Head of caudate nucleus (tissue), 42 donors: ENCODE measurements around the gene LRRC57.
"Not testable (repeated sequence)": the region's sequence is repeated elsewhere in the genome, so short reads cannot be mapped to it uniquely, and the experiment has no call there.

ENCODE experiments used
- DNase-seq, 42 donors: peaks; one replicate each; pipeline versions ENCODE4 v3.0.0 to v3.0.0-alpha.2; 2020 to 2021; ENCODE audit warnings: mixed read lengths in 7 of 42
- intact Hi-C: fragments of 100-400 bp; cut with DNase I; formaldehyde crosslinking; loops from one replicate; pipeline ENCODE4 v1.15.0; 2022

Gene LRRC57

DNA sequence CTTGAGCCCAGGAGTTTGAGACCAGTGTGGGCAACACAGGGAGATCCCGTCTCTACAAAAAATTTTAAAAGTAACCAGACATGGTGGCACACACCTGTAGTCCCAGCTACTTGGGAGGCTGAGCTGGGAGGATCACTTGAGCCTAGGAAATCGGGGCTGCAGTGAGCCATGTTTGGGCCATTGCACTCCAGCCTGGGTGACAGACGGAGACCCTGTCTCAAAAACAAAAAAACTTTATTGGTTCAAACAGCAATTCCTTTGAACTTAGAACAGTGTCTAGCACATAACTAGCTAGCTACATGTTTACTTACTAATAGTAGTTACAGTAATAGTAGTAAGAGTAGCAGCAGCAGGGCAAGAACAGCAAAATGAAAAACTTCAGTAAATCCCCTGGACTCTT, 10.1 kb upstream of the LRRC57 start:
- no peak for DNase-seq
- intact Hi-C loops: no loop called here

DNA sequence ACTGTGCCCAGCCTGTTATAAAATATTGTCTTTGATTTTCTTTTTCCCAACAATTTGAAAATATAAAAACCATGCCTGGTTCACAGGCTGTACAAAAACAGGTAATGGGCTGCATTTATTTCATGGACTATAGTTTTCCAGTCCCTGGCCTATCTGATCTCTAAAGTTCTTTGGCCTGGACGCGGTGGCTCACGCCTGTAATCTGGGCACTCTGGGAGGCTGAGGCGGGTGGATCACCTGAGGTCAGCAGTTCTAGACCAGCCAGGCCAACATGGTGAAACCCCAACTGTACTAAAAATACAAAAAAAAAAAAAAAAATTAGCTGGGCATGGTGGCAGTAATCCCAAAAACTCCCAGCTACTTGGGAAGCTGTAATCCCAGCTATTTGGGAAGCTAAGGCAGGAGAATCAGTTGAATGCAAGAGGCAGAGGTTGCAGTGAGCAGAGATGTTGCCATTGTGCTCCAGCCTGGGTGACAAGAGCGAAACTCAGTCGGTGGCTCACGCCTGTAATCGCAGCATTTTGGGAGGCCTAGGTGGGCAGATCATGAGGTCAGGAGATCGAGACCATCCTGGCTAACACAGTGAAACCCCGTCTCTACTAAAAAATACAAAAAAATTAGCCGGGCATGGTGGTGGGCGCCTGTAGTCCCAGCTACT, 8.1 kb upstream of the LRRC57 start:
- intact Hi-C loops: not testable (repeated sequence)

DNA sequence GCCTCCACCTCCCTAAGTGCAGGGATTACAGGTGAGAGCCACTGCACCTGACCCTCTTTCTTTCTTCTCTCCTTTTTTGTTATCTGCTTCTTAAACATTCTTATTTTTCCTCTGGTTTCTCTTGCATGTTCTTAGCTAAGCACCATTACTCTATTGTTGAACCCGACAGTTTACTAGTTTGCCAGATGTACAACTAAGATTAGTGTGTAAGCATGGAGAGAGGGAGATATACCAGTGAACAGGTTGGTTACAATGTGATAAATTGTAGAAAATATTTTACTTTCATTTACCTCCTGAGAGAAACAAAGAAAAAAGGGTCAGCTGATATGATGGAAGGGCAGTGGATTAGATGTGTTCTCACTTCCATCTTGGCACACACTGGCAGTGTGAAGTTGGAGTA, 5.0 kb upstream of the LRRC57 start:
- no peak for DNase-seq
- intact Hi-C loops: no loop called here

More for the DNA sequence above, 8.1 kb upstream of the LRRC57 start:
- not testable (repeated sequence) for DNase-seq

DNA sequence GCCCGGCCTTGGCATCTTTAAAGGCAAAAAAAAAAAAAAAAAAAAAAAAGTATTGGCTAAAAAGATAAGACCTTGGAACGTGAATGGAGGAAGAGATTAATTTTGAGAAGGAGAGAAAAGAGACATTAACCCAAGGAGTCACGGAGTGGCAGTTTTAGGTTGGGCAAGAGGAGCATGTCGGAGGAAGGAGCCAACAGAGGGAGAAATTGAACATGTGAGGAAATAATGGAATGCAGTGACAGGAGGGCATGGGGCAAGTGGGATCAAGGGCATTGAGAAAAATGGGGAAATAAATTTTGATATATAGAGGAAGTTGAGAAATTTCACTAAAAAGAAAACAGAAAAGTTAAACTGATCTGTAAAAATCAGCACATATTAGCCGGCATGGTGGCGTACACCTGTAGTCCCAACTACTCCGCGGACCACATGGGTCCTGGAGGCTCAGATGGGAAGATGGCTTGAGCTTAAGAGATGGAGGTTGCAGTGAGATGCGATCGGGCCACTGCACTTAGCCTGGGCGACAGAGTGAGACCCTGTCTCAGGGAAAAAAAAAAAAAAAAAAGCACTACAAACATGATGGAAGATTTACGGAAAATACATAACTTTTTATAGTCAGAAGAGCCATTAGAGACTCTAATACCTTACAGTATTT, 1.3 kb upstream of the LRRC57 start:
- no peak for DNase-seq
- intact Hi-C loops: loop anchor here (10.0 kb wide), 1 partner anchor 55 kb away; the partner anchor contains the start of genes SNAP23 and ZNF106

DNA sequence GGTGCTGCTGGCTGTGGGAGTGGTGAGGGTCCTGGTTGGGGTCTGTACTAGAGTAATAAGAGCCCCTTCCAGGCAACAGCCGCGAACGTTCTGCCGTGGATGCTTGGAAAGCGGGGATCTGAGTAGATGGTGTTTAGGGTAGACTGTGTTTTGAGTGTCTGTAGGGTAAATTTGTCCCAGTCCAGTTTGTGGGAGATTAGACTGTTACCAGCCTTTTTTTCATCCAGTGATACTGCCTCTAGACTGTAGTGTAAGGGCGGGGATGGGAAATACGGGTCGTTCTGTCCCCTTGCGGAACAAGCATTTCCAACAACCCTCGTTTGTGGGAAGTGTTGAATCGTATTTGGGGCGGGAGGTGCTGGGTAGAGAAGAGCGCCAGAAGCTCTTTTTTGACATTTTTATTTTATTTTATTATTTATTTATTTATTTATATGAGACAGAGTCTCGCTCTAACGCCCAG, 469 bp upstream of the LRRC57 start:
- intact Hi-C loops: loop anchor here (10.0 kb wide), 1 partner anchor 54 kb away; the partner anchor contains the start of genes SNAP23 and ZNF106
- peak in 19 of 42 donors; percentile 7 to 59 (median 18) for DNase-seq

DNA sequence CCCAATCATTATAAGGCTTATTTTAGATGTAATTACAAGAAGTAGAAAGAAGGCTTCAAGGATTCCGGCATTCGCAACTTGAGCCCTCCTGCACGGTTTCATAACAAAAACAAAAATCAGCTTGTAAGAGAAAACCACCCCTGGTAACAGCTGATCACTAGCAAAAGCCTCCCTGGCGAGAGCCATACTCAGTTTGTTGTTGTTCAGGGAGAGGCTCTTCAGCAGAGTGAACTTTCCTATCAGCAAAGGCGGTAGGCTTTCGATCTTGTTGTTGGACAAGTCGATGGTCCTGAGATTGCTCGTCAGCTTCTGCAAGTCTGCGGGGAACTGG, 710 bp downstream of the LRRC57 start:
- peak in 1 of 42 donors; percentile 23 for DNase-seq
- intact Hi-C loops: loop anchor here (10.0 kb wide), 1 partner anchor 53 kb away; the partner anchor contains the start of genes SNAP23 and ZNF106

DNA sequence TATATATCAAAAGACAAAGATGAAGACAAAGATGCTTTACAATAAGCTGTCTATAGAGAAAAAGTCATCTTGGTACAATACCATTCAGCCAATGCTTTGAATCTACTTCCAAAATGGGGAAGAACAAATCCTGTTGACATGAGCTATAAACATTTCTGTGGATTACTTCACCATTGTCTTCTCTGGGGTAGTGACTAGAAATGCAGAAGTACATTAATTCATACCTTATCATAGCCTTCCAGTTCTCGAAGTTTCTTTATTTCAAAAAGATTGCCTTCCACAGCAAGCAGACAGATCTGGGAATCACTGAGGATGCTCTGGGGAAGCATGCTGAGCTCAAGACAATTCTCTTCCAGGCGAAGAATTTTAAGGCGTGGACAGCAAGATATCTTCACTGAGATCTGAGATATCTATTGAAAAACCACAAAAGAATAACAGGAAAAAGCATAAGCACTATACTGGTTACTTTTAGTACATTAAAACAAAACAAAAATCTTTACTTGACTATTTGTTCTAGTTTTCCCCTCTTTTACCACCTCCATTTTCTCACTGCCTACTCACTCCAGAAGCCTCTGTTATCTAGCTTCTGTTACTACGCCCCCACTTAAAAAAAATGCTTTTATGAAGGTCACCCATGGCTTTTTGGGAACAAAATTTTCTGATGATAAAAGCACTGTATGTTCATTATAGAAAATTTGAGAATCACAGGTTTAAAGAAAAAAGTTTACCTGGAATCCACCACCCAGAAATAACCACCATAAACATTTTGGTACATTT, 3.6 kb downstream of the LRRC57 start:
- DNase-seq: no peak
- intact Hi-C loops: loop anchor here (10.0 kb wide), 1 partner anchor 50 kb away; the partner anchor contains the start of genes SNAP23 and ZNF106

DNA sequence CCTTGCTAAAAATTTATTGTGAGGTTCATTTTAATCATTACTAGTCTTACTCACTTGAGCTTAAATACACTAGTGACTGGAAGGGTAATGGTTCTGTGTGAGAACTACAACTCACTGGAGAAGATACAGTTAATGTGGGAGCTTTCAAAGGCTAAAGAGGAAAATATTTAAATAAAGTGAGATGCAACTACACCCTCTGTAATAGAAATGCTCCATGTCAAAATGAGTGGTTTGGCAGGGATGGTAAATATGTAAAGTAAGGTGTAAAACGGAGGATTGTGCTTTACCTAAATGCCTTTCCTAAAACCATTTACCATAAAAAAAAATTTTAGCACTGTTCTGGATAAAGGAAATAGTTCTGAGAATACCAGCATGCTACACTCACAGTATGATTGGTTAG, 15.3 kb downstream of the LRRC57 start:
- DNase-seq: no peak
- intact Hi-C loops: no loop called here

DNA sequence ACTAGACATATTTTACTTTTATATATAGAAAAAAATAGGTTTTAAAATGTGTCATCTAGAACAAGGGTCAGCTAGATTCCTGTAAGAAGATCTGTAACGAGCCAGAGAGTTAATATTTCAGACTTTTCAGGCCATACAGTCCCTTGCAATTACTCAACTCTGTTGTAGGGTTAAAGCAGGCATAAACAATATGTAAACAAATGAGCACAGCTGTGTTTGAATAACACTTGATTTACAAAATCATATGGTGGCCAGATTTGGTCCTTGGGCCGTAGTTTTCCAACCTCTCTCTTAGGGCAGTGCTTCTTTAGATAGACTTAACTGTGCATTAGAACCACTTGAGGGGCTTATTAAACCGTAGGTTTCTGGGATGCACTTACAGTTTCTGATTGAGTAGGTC, 19.6 kb downstream of the LRRC57 start:
- intact Hi-C loops: no loop called here
- DNase-seq: no peak

DNA sequence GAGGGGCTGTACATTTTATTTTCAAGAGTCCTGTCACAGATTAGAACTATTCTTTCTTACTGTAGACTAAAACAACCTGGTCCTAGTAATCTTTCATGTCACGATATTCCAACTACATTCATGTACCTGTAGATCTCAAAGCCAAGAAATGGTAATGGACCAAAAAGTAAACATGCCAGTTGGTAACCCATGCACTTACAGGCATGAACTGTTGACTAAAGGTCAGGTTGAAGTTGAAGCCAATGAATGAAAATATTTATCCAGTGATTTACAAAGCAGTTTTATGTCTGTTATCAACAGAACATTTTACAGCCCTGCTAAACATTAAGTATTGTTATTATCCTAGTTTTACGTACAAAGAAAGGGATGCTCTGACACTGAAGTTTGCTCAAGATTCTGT, 25.3 kb downstream of the LRRC57 start:
- DNase-seq: no peak
- intact Hi-C loops: no loop called here

DNA sequence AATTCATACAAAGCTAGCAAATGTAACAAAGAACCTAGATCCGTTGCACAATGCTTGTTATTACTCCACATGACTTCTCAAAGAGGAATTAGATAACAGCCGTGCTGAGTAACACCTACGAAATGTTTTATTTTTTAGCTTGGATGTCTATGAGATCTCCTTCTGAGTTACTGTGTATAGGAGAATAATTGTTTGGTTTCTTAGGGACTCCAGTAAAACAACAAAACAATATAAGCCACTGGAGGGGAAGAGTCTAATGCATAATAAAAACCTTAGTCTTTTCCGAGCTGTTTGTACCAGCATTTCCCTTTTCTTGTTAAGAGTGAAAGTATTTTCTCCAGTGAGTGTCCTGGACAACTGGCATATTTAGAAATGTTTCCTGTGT, 37.6 kb downstream of the LRRC57 start:
- DNase-seq: no peak
- intact Hi-C loops: no loop called here

DNA sequence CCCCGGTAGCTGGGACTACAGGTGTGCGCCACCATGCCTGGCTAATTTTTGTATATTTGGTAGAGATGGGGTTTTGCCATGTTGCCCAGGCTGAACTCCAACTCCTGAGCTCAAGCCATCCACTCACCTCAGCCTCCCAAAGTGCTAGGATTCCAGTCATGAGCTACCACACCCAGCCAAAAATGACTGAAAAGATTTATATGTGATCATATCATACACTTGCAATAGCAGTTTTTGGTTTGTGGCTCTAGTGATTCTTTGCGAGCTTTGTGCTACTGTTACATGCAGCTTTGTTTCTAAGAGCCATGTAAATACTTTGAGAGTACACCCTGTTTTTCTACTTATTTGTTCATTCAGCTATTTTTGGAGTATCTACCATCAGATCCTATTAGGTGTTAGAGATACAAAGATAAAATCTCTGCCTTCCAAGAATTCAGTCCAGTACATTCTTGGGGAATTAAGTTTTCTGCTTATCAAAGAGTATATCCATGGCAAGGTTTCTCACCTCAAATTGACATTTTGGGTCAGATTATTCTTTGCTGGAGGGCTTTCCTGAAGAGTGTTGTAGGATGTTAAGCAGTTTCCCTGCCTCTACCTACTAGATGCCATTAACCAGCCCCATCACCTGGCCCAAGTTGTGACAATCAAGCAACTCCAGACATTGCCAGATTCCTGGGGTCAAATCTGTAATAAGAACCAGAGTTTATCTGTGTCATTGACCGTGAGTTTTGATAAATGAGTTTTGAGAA, 38.2 kb downstream of the LRRC57 start:
- DNase-seq: no peak
- intact Hi-C loops: no loop called here

DNA sequence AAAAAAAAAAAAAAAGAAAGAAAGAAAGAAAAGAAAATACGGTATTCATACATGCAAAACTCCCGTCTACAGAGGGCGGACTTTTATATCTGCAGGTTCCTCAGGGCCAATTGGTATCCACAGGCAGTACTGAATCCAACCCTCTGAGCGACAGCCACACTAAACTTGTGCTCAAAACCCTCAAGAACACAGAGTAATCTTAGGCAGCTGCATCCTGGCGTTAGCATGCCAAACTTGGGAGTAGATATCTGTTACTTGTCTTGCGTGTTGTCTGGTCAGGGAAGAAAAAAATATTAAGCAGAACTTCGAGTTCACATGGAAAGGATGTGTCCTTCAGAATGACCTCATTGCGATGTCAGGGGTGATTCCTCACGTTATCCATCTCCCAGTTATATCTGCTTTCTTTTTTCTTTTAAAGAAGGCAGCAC, 40.3 kb downstream of the LRRC57 start:
- intact Hi-C loops: no loop called here
- no peak for DNase-seq

DNA sequence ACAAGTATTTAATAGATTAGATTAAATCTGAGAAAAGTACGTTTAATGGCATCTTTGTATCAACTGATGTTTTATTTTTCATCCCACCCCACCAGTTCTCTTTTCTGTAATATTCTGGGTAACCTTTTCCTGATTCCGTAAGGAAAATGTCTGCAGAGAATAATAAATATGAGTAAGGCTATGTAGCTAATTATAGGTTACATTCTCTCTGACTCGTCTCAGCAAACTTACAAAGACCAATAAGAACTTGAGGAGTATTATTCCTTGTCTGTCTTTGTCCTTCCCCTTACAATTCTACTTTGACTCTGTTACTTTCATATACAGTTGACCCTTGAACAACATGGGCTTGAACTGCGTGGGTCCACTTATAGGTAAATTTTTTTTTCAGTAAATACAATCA, 41.1 kb downstream of the LRRC57 start:
- DNase-seq: no peak
- intact Hi-C loops: no loop called here

DNA sequence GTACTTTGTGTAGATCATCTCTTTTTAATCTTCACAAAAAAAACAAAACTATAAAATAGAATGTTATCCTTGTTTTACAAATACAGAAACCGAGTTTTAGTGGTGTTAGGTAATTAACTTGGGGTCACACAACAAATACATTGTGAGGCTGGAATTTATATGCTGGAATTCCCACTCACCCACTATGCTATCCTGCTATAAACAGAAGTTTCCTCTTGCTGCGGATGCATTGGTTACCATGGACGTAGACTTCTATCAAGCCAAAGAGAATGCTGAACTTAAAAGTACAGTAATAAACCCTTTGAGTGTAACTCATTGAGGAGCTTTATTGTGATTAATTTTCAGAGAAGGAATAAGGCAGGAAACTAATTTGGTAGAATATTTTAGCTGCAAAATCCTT, 44.0 kb downstream of the LRRC57 start:
- intact Hi-C loops: no loop called here
- DNase-seq: no peak

DNA sequence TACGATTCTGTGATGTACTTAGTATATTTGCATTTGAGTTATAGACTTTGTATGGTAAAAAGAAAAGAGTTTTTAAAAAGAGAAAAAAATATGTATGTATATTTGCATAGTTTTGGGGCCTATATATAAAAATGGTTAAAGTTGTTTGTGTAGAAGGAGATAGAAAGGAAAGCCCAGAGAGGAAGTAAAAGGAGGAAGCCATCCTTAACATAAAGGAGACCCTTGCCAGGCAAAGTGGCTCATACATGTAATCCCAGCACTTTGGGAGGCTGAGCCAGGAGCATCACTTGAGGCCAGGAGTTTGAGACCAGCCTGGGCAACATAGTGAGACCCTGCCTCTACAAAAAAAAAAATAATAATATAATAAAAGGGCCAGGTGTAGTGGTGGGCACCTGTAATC, 44.8 kb downstream of the LRRC57 start:
- no peak for DNase-seq
- intact Hi-C loops: no loop called here

DNA sequence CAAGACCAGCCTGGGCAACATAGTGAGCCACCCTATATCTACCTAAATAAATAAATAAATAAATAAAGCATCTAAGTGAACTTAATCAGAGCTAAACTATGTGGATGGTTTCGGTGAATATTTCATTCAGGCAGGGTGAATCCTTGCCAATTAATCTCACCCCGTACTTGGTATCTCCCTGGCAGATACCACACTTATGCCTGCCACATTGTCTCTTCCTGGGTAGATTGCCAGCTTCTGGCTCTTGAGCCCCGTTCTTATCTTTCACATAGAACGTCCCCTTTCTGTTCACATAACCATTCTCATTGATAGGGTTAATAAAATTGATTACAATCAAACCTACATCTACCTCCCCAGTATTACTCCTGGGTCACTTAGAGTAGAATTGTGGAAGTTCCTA, 46.1 kb downstream of the LRRC57 start:
- intact Hi-C loops: no loop called here
- DNase-seq: no peak

DNA sequence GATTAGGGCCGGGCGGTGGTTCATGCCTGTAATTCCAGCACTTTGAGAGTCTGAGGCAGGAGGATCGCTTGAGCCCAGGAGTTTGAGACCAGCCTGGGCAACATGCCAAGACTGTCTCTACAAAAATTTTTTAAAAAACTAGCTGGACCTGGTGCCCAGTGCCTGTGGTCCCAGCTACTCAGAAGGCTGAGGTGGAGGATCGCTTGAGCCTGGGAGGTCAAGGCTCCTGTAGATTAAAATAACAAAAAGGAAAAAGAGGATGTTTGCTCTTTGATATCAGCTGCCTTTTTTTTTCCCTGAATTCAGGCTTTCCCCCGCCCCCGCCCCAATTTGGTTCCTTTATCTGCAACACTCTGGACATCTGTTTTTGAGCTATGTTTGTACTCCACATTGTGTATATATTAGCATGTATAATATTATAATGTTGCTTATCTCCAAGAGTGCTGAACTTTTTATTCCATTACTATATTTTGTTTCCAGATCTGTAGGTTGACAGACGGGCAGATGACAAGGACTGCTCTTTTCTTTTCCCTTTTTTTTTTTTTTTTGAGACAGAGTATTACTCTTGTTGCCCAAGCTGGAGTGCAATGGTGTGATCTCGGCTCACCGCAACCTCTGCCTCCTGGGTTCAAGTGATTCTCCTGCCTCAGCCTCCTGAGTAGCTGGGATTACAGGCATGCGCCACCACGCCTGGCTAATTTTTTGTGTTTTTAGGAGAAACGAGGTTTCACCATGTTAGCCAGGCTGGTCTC, 48.6 kb downstream of the LRRC57 start:
- no peak for DNase-seq
- intact Hi-C loops: loop anchor here (5.0 to 10.0 kb wide), 2 partner anchors 45 to 77 kb away; partner anchors contain the start of genes HAUS2, LRRC57 and STARD9
